Omental fat pad (tissue), 4 donors: ENCODE results near the gene RAMP3. TPM values are rescaled to one million over a fixed set of nuclear protein-coding genes. Genes with fewer than 3 reads are reported as not detected.
"Not testable (repeated sequence)": the region's sequence is repeated elsewhere in the genome, so short reads cannot be mapped to it uniquely, and the experiment has no call there.

Experiments used
- ATAC-seq: fragments of 150-250 bp; one replicate; pipeline ENCODE4 v1.9.1; 2016; ENCODE audit warnings: mild to moderate bottlenecking, moderate library complexity; ENCODE audit not compliant: low FRiP score
- DNase-seq: peaks from one replicate; pipeline ENCODE4 v3.0.0-alpha.2; 2019; ENCODE audit warnings: low spot score
- CTCF ChIP-seq, 3 donors: fragments of 450-650 bp; IDR thresholded peaks; one replicate each; pipeline ENCODE4 v1.5.1; 2016 to 2017; ENCODE audit warnings: antibody characterized with exemption in 3 of 3, mild to moderate bottlenecking in 3 of 3, moderate library complexity in 2 of 3
- total RNA-seq, 4 donors: library from RNA; depleted of rRNA; stranded (reverse); fragments of >200 nt; gene quantifications; one replicate each; pipeline ENCODE4 v1.1.0, GENCODE V29; 2016

Gene RAMP3
- total RNA-seq, 4 donors from 2014 or later = 24.6 to 310 (median 124) TPM

- DNase-seq = no peak
Measured at GRCh38 chr7:45150199-45150598, 7.4 kb upstream of the RAMP3 start.

GRCh38 chr7:45151131-45151684, 6.4 kb upstream of the RAMP3 start:
- ATAC-seq = no peak
- DNase-seq = no peak
- TF ChIP-seq CTCF (IDR thresholded peaks at IDR 0.05) = no peak

More at GRCh38 chr7:45150199-45150598, 7.4 kb upstream of the RAMP3 start:
- no peak for TF ChIP-seq CTCF (IDR thresholded peaks at IDR 0.05)
- ATAC-seq = no peak

GRCh38 chr7:45151967-45152366, 5.6 kb upstream of the RAMP3 start:
- DNase-seq (no peak), ATAC-seq (no peak)
- no peak for TF ChIP-seq CTCF (IDR thresholded peaks at IDR 0.05)

GRCh38 chr7:45153233-45153632, 4.4 kb upstream of the RAMP3 start:
- no peak for DNase-seq
- TF ChIP-seq CTCF (IDR thresholded peaks at IDR 0.05) = no peak
- ATAC-seq = no peak

GRCh38 chr7:45153861-45154260, 3.7 kb upstream of the RAMP3 start:
- DNase-seq, ATAC-seq: not testable (repeated sequence)

- no peak for TF ChIP-seq CTCF (IDR thresholded peaks at IDR 0.05)
- DNase-seq (no peak), ATAC-seq (no peak)
Measured at GRCh38 chr7:45155357-45155900, 2.2 kb upstream of the RAMP3 start.

GRCh38 chr7:45155941-45156340, 1.6 kb upstream of the RAMP3 start:
- DNase-seq (no peak), ATAC-seq (no peak)
- no peak for TF ChIP-seq CTCF (IDR thresholded peaks at IDR 0.05)
